GM23338 (cell line): ENCODE results near the gene TM2D1.

ENCODE experiments used
- EZH2 ChIP-seq: fragments of 200-600 bp; sonication (generic); IDR thresholded peaks from one replicate; pipeline ENCODE4 v1.8.0; 2017; ENCODE audit warnings: antibody characterized with exemption, mild to moderate bottlenecking, low read depth; ENCODE audit not compliant: unreplicated experiment
- NANOG ChIP-seq: IDR thresholded peaks from 2 replicates; pipeline ENCODE4 v1.6.1; 2016; ENCODE audit warnings: antibody characterized with exemption, borderline replicate concordance
- POLR2AphosphoS5 ChIP-seq: IDR thresholded peaks from 2 replicates; pipeline ENCODE4 v1.6.1; 2016; ENCODE audit warnings: antibody characterized with exemption, low read depth
- TF ChIP-seq, protein P1 (sequence below): IDR thresholded peaks from 2 replicates; pipeline ENCODE4 v1.6.1; 2016; ENCODE audit warnings: antibody characterized with exemption
- TF ChIP-seq, protein P2 (sequence below), 2 experiments: fragments of 200-600 bp in 1 of 2; sonication (generic) in 1 of 2; conservative IDR thresholded peaks; 2 replicates each; pipeline versions ENCODE4 v1.5.1 to v1.6.1; 2016 to 2017; ENCODE audit warnings: antibody characterized with exemption in 2 of 2, low read depth in 2 of 2, mild to moderate bottlenecking in 2 of 2, moderate library complexity in 1 of 2
- TF ChIP-seq, protein P3 (sequence below): IDR thresholded peaks from one replicate; pipeline ENCODE4 v1.6.1; 2018; ENCODE audit warnings: antibody characterized with exemption; ENCODE audit not compliant: unreplicated experiment

DNA sequence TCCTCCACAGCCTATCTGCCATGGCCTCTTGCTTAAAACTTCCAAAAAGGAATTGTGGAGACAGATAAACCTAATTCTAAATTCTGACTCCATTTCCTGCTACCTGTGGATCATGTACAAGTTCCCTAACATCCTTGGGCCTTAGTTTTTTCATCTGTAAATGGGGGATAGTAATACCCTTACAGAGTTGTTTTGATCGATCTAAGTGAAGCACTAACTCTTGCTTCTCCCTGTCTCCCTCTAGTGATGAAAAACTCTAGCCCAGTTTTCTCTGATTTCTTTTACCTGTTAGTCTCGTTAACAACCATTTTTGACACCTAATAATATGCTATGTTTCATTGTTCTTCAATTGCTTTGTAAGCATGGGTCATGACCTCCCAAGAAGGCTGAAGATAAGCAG, 65.9 kb downstream of the TM2D1 start:
- TF ChIP-seq, protein P1, sequence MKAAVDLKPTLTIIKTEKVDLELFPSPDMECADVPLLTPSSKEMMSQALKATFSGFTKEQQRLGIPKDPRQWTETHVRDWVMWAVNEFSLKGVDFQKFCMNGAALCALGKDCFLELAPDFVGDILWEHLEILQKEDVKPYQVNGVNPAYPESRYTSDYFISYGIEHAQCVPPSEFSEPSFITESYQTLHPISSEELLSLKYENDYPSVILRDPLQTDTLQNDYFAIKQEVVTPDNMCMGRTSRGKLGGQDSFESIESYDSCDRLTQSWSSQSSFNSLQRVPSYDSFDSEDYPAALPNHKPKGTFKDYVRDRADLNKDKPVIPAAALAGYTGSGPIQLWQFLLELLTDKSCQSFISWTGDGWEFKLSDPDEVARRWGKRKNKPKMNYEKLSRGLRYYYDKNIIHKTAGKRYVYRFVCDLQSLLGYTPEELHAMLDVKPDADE = no peak
- TF ChIP-seq, protein P2, sequence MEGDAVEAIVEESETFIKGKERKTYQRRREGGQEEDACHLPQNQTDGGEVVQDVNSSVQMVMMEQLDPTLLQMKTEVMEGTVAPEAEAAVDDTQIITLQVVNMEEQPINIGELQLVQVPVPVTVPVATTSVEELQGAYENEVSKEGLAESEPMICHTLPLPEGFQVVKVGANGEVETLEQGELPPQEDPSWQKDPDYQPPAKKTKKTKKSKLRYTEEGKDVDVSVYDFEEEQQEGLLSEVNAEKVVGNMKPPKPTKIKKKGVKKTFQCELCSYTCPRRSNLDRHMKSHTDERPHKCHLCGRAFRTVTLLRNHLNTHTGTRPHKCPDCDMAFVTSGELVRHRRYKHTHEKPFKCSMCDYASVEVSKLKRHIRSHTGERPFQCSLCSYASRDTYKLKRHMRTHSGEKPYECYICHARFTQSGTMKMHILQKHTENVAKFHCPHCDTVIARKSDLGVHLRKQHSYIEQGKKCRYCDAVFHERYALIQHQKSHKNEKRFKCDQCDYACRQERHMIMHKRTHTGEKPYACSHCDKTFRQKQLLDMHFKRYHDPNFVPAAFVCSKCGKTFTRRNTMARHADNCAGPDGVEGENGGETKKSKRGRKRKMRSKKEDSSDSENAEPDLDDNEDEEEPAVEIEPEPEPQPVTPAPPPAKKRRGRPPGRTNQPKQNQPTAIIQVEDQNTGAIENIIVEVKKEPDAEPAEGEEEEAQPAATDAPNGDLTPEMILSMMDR (conservative IDR thresholded peaks at IDR 0.05; ENCODE audit: low read depth in 2 of 2) = peak; percentile 52 to 65
- TF ChIP-seq POLR2AphosphoS5 = no peak
- TF ChIP-seq EZH2 = no peak
- no peak for TF ChIP-seq NANOG
- TF ChIP-seq, protein P3, sequence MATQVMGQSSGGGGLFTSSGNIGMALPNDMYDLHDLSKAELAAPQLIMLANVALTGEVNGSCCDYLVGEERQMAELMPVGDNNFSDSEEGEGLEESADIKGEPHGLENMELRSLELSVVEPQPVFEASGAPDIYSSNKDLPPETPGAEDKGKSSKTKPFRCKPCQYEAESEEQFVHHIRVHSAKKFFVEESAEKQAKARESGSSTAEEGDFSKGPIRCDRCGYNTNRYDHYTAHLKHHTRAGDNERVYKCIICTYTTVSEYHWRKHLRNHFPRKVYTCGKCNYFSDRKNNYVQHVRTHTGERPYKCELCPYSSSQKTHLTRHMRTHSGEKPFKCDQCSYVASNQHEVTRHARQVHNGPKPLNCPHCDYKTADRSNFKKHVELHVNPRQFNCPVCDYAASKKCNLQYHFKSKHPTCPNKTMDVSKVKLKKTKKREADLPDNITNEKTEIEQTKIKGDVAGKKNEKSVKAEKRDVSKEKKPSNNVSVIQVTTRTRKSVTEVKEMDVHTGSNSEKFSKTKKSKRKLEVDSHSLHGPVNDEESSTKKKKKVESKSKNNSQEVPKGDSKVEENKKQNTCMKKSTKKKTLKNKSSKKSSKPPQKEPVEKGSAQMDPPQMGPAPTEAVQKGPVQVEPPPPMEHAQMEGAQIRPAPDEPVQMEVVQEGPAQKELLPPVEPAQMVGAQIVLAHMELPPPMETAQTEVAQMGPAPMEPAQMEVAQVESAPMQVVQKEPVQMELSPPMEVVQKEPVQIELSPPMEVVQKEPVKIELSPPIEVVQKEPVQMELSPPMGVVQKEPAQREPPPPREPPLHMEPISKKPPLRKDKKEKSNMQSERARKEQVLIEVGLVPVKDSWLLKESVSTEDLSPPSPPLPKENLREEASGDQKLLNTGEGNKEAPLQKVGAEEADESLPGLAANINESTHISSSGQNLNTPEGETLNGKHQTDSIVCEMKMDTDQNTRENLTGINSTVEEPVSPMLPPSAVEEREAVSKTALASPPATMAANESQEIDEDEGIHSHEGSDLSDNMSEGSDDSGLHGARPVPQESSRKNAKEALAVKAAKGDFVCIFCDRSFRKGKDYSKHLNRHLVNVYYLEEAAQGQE = no peak
